PFSK-1 (cell line): ENCODE results near the gene ELOVL6. TPM values are rescaled to one million over a fixed set of nuclear protein-coding genes. Genes with fewer than 3 reads are reported as not detected.

ENCODE experiments used
- FOXP2 ChIP-seq: optimal IDR thresholded peaks from 2 replicates; pipeline ENCODE3; 2011; ENCODE audit warnings: borderline replicate concordance, control low read depth, inconsistent platforms; ENCODE audit not compliant: insufficient read depth; ENCODE audit errors: extremely low read length, extremely low read depth
- POLR2AphosphoS5 ChIP-seq: IDR thresholded peaks from 2 replicates; pipeline ENCODE4 v1.6.1; 2012; ENCODE audit warnings: low read depth, mild to moderate bottlenecking, control low read depth, low read length, moderate library complexity
- REST ChIP-seq, 2 experiments: IDR thresholded peaks; 2 replicates each; pipeline versions ENCODE4 v1.6.1 to v1.8.0; 2011 to 2012; ENCODE audit warnings: low read depth in 2 of 2, low read length in 2 of 2, control low read depth in 1 of 2, inconsistent platforms in 1 of 2, mild to moderate bottlenecking in 1 of 2, moderate library complexity in 1 of 2; ENCODE audit not compliant: insufficient read depth in 1 of 2
- SIN3A ChIP-seq: IDR thresholded peaks from 2 replicates; pipeline ENCODE4 v1.6.1; 2012; ENCODE audit warnings: mild to moderate bottlenecking, low read length, moderate library complexity, borderline replicate concordance; ENCODE audit not compliant: insufficient read depth
- TAF1 ChIP-seq: IDR thresholded peaks from 2 replicates; pipeline ENCODE4 v1.6.1; 2012; ENCODE audit warnings: low read length, control low read depth, borderline replicate concordance; ENCODE audit not compliant: insufficient read depth
- polyA plus RNA-seq: library from polyadenylated mRNA; unstranded; fragments of >200 nt; gene quantifications from one replicate; pipeline ENCODE4 v1.2.1, GENCODE V29; 2012; ENCODE audit warnings: low read depth, missing spikeins; ENCODE audit not compliant: insufficient read length

ELOVL6 gene
- 8.4 TPM for polyA plus RNA-seq

GRCh38 chr4:110198435-110199416 is at the start of gene ELOVL6:
Gene ELOVL6 (minus strand): TSS chr4:110198615. CDS start chr4:110198335, 280 bp downstream.
- TF ChIP-seq SIN3A, result peak; percentile 97
- TF ChIP-seq FOXP2, result peak; percentile 97
- TF ChIP-seq REST (IDR thresholded peaks at IDR 0.05; ENCODE audit: insufficient read depth in 1 of 2, low read depth in 2 of 2, low read length in 2 of 2), result peak in 1 of 2 experiments; percentile 69; a peak in 2 of 4 replicates
- TF ChIP-seq POLR2AphosphoS5, result peak; percentile 69; the same call in 1 of the 2 replicates
- peak; percentile 75; the same call in 1 of the 2 replicates for TF ChIP-seq TAF1

DNA sequence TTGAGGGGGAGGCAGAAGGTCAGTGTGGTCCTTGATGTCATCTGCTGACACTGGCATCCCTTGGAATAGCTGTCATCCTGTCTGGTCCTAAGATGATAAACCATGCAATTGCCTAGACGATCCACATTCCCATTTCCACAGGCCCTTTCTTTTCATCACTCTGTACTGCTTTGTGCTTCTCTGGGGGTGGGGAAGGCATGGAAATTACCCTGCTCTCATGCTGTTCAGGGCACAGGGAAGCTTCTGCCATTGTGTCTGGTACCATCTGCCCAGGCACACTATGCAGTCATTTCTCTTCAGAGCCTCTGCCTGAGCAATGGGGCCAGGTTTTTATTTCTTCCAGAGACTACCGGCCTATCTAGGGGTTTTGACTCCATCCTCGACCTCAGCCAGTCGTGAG is 49.7 kb upstream of the ELOVL6 start:
- TF ChIP-seq FOXP2 (no peak), SIN3A (no peak), POLR2AphosphoS5 (no peak), REST (IDR thresholded peaks at IDR 0.05; ENCODE audit: insufficient read depth in 1 of 2, low read depth in 2 of 2, low read length in 2 of 2) (no peak), TAF1 (no peak)

DNA sequence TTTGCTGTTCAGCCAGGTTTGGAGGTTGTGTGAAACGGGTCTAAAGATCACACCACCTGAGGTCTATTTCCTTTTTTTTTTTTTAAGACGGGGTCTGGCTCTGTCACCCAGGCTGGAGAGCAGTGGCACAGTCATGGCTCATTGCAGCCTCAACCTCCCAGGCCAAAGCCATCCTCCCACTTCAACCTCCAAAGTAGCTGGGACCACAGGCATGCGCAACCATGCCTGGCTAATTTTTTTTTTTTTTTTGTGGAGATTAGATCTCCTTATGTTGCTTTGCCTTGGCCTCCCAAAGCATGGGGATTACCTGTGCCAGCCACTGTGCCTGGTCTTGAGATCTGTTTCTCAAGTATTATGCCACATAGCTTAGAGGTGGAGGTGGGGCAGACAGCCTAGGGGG is 49.2 kb upstream of the ELOVL6 start:
- TF ChIP-seq SIN3A (no peak), POLR2AphosphoS5 (no peak), REST (IDR thresholded peaks at IDR 0.05; ENCODE audit: insufficient read depth in 1 of 2, low read depth in 2 of 2, low read length in 2 of 2) (no peak), TAF1 (no peak), FOXP2 (no peak)

DNA sequence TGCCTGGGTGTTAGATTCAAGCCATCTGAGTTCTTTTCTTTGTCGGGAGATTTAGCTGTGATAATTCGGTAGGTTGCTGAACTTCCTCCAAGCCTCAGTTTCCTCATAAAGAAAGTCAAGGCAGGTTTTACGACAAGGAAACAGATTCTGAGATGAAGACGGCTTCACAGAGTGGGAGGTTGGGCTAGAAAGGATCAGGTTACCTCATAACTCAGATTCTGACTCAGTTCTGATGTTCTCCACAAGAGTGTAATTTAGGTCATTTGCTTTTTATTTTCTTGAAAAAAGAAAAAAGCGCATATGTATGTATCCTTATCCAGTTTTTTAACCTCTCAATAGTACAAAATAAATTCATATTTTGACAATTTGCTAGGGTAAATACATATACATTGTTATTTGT is 47.2 kb upstream of the ELOVL6 start:
- TF ChIP-seq REST (IDR thresholded peaks at IDR 0.05; ENCODE audit: insufficient read depth in 1 of 2, low read depth in 2 of 2, low read length in 2 of 2) (no peak), SIN3A (no peak), TAF1 (no peak), POLR2AphosphoS5 (no peak), FOXP2 (no peak)
